Neural cell (in vitro differentiated cells): Measurements from ENCODE around the gene SLIT3.

Source experiments
- EP300 ChIP-seq: fragments of 450-650 bp; conservative IDR thresholded peaks from 2 replicates; pipeline ENCODE4 v1.6.1; 2014; ENCODE audit warnings: antibody characterized with exemption, mild to moderate bottlenecking, moderate library complexity; ENCODE audit not compliant: poor library complexity, severe bottlenecking
- EZH2 ChIP-seq: fragments of 200-600, 300-800 bp; shearing (Covaris generic), sonication (generic); IDR thresholded peaks from 2 replicates; pipeline ENCODE4 v1.6.1; 2014; ENCODE audit warnings: antibody characterized with exemption, low read length, borderline replicate concordance, mild to moderate bottlenecking; ENCODE audit not compliant: insufficient read depth, poor library complexity, severe bottlenecking
- POLR2AphosphoS5 ChIP-seq: IDR thresholded peaks from 2 replicates; pipeline ENCODE4 v1.6.1; 2012
- TAF1 ChIP-seq: IDR thresholded peaks from 2 replicates; pipeline ENCODE4 v1.6.1; 2012; ENCODE audit warnings: low read depth
- TF ChIP-seq, protein P1 (sequence below): fragments of 450-650 bp; IDR thresholded peaks from 2 replicates; pipeline ENCODE4 v1.5.1; 2014; ENCODE audit warnings: antibody characterized with exemption, mild to moderate bottlenecking, moderate library complexity; ENCODE audit not compliant: poor library complexity, severe bottlenecking

DNA sequence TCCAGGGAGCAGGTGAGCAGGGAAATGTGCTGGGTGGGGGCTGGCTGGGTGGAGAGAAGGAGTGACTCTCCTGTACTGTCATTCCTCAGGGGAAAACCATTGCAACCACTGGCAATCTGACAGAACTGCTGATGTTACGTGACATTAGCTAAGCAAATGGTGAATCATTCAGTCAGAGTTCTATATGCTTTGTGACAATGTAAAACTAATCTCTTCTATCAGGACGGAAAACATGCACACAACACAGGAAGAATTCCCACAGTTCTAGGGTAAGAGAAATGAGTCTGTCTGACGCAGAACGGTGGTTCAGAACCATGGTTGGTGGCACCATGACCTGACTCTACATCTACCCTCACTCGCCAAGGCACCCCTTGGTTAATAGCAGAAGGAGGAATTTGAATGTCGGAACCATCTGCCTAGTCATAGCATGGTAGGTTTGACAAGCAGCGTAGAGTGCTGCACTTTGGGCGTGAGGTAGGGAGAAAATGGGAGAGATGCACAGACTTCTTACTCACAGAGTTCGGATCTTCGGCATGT is 478.1 kb downstream of the SLIT3 start:
- TF ChIP-seq, protein P1, sequence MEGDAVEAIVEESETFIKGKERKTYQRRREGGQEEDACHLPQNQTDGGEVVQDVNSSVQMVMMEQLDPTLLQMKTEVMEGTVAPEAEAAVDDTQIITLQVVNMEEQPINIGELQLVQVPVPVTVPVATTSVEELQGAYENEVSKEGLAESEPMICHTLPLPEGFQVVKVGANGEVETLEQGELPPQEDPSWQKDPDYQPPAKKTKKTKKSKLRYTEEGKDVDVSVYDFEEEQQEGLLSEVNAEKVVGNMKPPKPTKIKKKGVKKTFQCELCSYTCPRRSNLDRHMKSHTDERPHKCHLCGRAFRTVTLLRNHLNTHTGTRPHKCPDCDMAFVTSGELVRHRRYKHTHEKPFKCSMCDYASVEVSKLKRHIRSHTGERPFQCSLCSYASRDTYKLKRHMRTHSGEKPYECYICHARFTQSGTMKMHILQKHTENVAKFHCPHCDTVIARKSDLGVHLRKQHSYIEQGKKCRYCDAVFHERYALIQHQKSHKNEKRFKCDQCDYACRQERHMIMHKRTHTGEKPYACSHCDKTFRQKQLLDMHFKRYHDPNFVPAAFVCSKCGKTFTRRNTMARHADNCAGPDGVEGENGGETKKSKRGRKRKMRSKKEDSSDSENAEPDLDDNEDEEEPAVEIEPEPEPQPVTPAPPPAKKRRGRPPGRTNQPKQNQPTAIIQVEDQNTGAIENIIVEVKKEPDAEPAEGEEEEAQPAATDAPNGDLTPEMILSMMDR, result no peak
- no peak for TF ChIP-seq EZH2
- TF ChIP-seq TAF1, result no peak
- no peak for TF ChIP-seq POLR2AphosphoS5
- no peak for TF ChIP-seq EP300
